HG03521 (cell line): Measurements from ENCODE around the gene ARHGAP27.

ENCODE experiments used
- ATAC-seq: cut with Tn5 transposase; IDR thresholded peaks from one replicate; pipeline ENCODE4 v1.9.1; 2021; ENCODE audit warnings: mild to moderate bottlenecking, moderate library complexity; ENCODE audit not compliant: unreplicated experiment

ARHGAP27 gene

GRCh38 chr17:45431531-45432404 lies 902 bp downstream of the ARHGAP27 start:
- peak; percentile 47 for ATAC-seq

- peak; percentile 21 for ATAC-seq
Observed at GRCh38 chr17:45430738-45431530, 1.7 kb downstream of the ARHGAP27 start.

GRCh38 chr17:45430006-45430737 lies 2.5 kb downstream of the ARHGAP27 start:
- ATAC-seq: no peak

GRCh38 chr17:45429339-45430005 lies 3.2 kb downstream of the ARHGAP27 start:
- no peak for ATAC-seq

GRCh38 chr17:45428931-45429338 lies 3.7 kb downstream of the ARHGAP27 start:
- ATAC-seq: no peak

GRCh38 chr17:45428050-45428617 lies 4.5 kb downstream of the ARHGAP27 start:
- ATAC-seq: no peak

GRCh38 chr17:45427181-45427835 lies 5.4 kb downstream of the ARHGAP27 start:
- ATAC-seq: no peak

- ATAC-seq: no peak
Observed at GRCh38 chr17:45426561-45426960, 6.1 kb downstream of the ARHGAP27 start.

- ATAC-seq: no peak
Observed at GRCh38 chr17:45425984-45426413, 6.7 kb downstream of the ARHGAP27 start.

- ATAC-seq: no peak
Observed at GRCh38 chr17:45425125-45425983, 7.3 kb downstream of the ARHGAP27 start.

GRCh38 chr17:45424769-45425124 lies 7.9 kb downstream of the ARHGAP27 start:
- ATAC-seq: no peak

- no peak for ATAC-seq
Observed at GRCh38 chr17:45423975-45424335, 8.7 kb downstream of the ARHGAP27 start.

- no peak for ATAC-seq
Observed at GRCh38 chr17:45423304-45423974, 9.2 kb downstream of the ARHGAP27 start.

- ATAC-seq: no peak
Observed at GRCh38 chr17:45414990-45415881, 17.4 kb downstream of the ARHGAP27 start.

GRCh38 chr17:45413498-45413923 lies 19.2 kb downstream of the ARHGAP27 start:
- no peak for ATAC-seq

- ATAC-seq: no peak
Observed at GRCh38 chr17:45411348-45412105, 21.1 kb downstream of the ARHGAP27 start.
